Measurements from ENCODE around the gene ARHGAP29. TPM values are rescaled to one million over a fixed set of nuclear protein-coding genes. Genes with fewer than 3 reads are reported as not detected.

The ARHGAP29 gene
- total RNA-seq, 1 experiment from 2014 or later, result 197 TPM

DNA sequence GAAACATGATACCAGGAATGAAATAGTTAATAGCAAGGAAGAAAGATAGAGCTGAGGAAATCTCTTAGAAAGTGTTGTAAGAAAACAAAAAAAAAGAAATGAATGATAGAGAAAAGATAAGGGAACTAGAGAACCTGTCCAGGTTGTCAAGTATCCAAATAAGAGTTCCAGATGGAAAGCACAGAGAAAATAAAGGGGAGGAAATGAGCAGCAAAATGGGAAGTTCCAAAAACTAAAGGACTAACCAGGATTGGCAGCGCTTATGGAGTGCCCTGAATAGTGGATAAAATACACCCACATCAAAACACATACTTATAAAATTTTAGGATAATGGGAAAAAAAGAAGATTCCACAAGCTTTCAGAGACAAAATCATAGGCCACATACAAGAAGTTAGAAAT is 55.2 kb downstream of the ARHGAP29 start:
- no peak overlapping the region for H3K4me3 ChIP-seq (ENCODE audit: low read depth in 2 of 2, low read length in 2 of 2)
- in situ Hi-C loops (cut with HindIII; ENCODE audit: low pct_unique_long_range_greater_than_20kb, low sequenced_read_pairs) (no loop called here), intact Hi-C loops (cut with micrococcal nuclease; ENCODE audit: unreplicated experiment) (no loop called here)
- no TSS peak for BruUV-seq (replicated peaks)
- H3K27ac ChIP-seq (ENCODE audit: low read length), result no peak overlapping the region
- no peak for TF ChIP-seq POLR2AphosphoS5 (IDR thresholded peaks at IDR 0.05; ENCODE audit: low read depth, low read length)
- no peak for TF ChIP-seq SIN3A (IDR thresholded peaks at IDR 0.05; ENCODE audit: borderline replicate concordance, insufficient read depth, low read depth, low read length)
- no peak for TF ChIP-seq TCF7L2 (IDR thresholded peaks at IDR 0.05; ENCODE audit: low read depth, low read length)
- TF ChIP-seq, protein P1, sequence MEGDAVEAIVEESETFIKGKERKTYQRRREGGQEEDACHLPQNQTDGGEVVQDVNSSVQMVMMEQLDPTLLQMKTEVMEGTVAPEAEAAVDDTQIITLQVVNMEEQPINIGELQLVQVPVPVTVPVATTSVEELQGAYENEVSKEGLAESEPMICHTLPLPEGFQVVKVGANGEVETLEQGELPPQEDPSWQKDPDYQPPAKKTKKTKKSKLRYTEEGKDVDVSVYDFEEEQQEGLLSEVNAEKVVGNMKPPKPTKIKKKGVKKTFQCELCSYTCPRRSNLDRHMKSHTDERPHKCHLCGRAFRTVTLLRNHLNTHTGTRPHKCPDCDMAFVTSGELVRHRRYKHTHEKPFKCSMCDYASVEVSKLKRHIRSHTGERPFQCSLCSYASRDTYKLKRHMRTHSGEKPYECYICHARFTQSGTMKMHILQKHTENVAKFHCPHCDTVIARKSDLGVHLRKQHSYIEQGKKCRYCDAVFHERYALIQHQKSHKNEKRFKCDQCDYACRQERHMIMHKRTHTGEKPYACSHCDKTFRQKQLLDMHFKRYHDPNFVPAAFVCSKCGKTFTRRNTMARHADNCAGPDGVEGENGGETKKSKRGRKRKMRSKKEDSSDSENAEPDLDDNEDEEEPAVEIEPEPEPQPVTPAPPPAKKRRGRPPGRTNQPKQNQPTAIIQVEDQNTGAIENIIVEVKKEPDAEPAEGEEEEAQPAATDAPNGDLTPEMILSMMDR (IDR thresholded peaks at IDR 0.05), result no peak
- TF ChIP-seq, protein P2, sequence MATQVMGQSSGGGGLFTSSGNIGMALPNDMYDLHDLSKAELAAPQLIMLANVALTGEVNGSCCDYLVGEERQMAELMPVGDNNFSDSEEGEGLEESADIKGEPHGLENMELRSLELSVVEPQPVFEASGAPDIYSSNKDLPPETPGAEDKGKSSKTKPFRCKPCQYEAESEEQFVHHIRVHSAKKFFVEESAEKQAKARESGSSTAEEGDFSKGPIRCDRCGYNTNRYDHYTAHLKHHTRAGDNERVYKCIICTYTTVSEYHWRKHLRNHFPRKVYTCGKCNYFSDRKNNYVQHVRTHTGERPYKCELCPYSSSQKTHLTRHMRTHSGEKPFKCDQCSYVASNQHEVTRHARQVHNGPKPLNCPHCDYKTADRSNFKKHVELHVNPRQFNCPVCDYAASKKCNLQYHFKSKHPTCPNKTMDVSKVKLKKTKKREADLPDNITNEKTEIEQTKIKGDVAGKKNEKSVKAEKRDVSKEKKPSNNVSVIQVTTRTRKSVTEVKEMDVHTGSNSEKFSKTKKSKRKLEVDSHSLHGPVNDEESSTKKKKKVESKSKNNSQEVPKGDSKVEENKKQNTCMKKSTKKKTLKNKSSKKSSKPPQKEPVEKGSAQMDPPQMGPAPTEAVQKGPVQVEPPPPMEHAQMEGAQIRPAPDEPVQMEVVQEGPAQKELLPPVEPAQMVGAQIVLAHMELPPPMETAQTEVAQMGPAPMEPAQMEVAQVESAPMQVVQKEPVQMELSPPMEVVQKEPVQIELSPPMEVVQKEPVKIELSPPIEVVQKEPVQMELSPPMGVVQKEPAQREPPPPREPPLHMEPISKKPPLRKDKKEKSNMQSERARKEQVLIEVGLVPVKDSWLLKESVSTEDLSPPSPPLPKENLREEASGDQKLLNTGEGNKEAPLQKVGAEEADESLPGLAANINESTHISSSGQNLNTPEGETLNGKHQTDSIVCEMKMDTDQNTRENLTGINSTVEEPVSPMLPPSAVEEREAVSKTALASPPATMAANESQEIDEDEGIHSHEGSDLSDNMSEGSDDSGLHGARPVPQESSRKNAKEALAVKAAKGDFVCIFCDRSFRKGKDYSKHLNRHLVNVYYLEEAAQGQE (IDR thresholded peaks at IDR 0.05; ENCODE audit: insufficient read depth in 1 of 2, low read depth in 2 of 2, low read length in 1 of 2), result no peak
- ChIA-PET POLR2A (interaction anchor here (0.7 kb wide), 1 partner anchor 70 kb away, joined by 3 read pairs; no protein-coding TSS in a partner anchor), CTCF (no interaction called here)
- DNase-seq (ENCODE audit: low read depth, low spot score) (no peak), ATAC-seq (no peak)
- H3K4me1 ChIP-seq (ENCODE audit: control insufficient read depth, insufficient read depth, low read length), result peaks cover 51% of the 10 kb centered on the region
- peaks cover 78% of the 10 kb centered on the region for H3K36me3 ChIP-seq (ENCODE audit: control insufficient read depth, insufficient read depth, low read length)
- no peaks in the 10 kb centered on the region for H3K9me3 ChIP-seq (ENCODE audit: control insufficient read depth, insufficient read depth, low read depth, low read length)
- no peaks in the 10 kb centered on the region for H3K27me3 ChIP-seq (ENCODE audit: control insufficient read depth, insufficient read depth, low read length)

DNA sequence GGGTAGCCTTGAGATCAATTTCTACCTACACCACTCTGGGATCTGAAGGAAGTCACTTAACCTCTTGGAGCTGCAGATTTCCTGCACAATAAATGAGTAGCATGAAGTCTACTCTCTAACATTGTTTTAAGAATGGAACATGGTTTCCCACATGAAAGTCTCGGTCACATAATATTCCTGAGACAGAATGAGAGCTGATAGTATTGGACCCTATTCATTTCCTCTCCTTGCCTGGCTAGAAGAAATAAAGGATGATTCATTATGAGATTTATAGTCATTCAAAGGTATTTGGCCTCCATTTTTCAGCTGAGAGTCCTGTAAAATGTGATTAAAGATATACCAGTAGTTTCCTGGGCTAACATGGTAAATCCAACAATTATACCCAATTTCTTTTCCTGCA is 56.7 kb downstream of the ARHGAP29 start:
- Histone ChIP-seq H3K9me3 (ENCODE audit: control insufficient read depth, insufficient read depth, low read depth, low read length) (no peaks in the 10 kb centered on the region), H3K4me1 (ENCODE audit: control insufficient read depth, insufficient read depth, low read length) (peaks cover 52% of the 10 kb centered on the region), H3K27me3 (ENCODE audit: control insufficient read depth, insufficient read depth, low read length) (no peaks in the 10 kb centered on the region), H3K27ac (ENCODE audit: low read length) (peak overlapping the region; percentile 60), H3K36me3 (ENCODE audit: control insufficient read depth, insufficient read depth, low read length) (peaks cover 71% of the 10 kb centered on the region), H3K4me3 (ENCODE audit: low read depth in 2 of 2, low read length in 2 of 2) (no peak overlapping the region)
- ATAC-seq (peak; percentile 9; the same call in 1 of the 2 replicates), DNase-seq (ENCODE audit: low read depth, low spot score) (no peak)
- ChIA-PET CTCF (no interaction called here), POLR2A (no interaction called here)
- BruUV-seq (replicated peaks), result no TSS peak
- in situ Hi-C loops (cut with HindIII; ENCODE audit: low pct_unique_long_range_greater_than_20kb, low sequenced_read_pairs) (no loop called here), intact Hi-C loops (cut with micrococcal nuclease; ENCODE audit: unreplicated experiment) (no loop called here)
- TF ChIP-seq, protein P2 (IDR thresholded peaks at IDR 0.05; ENCODE audit: insufficient read depth in 1 of 2, low read depth in 2 of 2, low read length in 1 of 2), result no peak
- TF ChIP-seq, protein P1 (IDR thresholded peaks at IDR 0.05), result no peak
- TF ChIP-seq SIN3A (IDR thresholded peaks at IDR 0.05; ENCODE audit: borderline replicate concordance, insufficient read depth, low read depth, low read length) (no peak), TCF7L2 (IDR thresholded peaks at IDR 0.05; ENCODE audit: low read depth, low read length) (no peak), POLR2AphosphoS5 (IDR thresholded peaks at IDR 0.05; ENCODE audit: low read depth, low read length) (no peak)

Measured in Panc1 (cell line).